Heart left ventricle (tissue), 13 donors: ENCODE measurements around the gene PRRT1B.

Source experiments
- CTCF ChIP-seq, 12 donors: fragments of 200-600 bp; sonication (generic) in 4 of 12; IDR thresholded peaks; one replicate each; pipeline versions ENCODE4 v1.5.0 to v1.8.0; 2018 to 2022; ENCODE audit warnings: antibody characterized with exemption in 12 of 12, mild to moderate bottlenecking in 5 of 12
- POLR2A ChIP-seq, 2 donors: fragments of 450-650 bp; IDR thresholded peaks; one replicate each; pipeline ENCODE4 v1.6.1; 2017; ENCODE audit warnings: antibody characterized with exemption in 2 of 2, mild to moderate bottlenecking in 2 of 2, moderate library complexity in 2 of 2
- donor health status: ischemic (EF 13 %, LVEDD 7.1; RV severe dilation, severe dysfunction).
- donor health status: DM: no; HTN: yes; CAD: no.
- donor health status: DM: no; HTN: no; CAD: no.
- donor health status: ischemic (EF 25% LVEDD 6.9; RV normal size, moderate dysfunction).
- donor health status: ischemic (EF 25% LVEDD 5.7; RV mildly dilated, moderate dysfunction).
- donor health status: ischemic (EF 35%, LVEDD 5.7; RV mildly dilated, moderate dysfunction).
- donor health status: nonischemic (EF 11% LVEDD 7.7; RV severe dilation, severe dysfunction).
- donor health status: DM: yes; HTN: yes; CAD: no.
- donor health status: PGD.
- donor health status: ischemic (EF 29% LVEDD 5.4; RV normal size, mild dysfunction).
- donor health status: nonischemic (EF 23%, LVEDD 6.1; RV moderate dilation, normal function).

- no peak for TF ChIP-seq CTCF (IDR thresholded peaks at IDR 0.05)
- no peak for TF ChIP-seq POLR2A (IDR thresholded peaks at IDR 0.05)
These were observed 57.9 kb downstream of the PRRT1B start for GRCh38 chr9:131603199-131603598.
